Right ventricle myocardium superior (tissue), 1 donor: ENCODE results near the gene PPARD. TPM values are rescaled to one million over a fixed set of nuclear protein-coding genes. Genes with fewer than 3 reads are reported as not detected.

Experiments
- ATAC-seq: fragments of 200-7000 bp; cut with Tn5 transposase; one replicate; pipeline ENCODE4 v1.9.1; 2020; ENCODE audit warnings: mild to moderate bottlenecking; ENCODE audit not compliant: poor library complexity
- DNase-seq: peaks from one replicate; pipeline ENCODE4 v3.0.0-alpha.2; 2020
- intact Hi-C: fragments of 100-400 bp; cut with DNase I; formaldehyde crosslinking; loops from one replicate; pipeline ENCODE4 v1.11.2; 2022
- microRNA-seq: library from miRNA; unstranded; fragments of <30 nt; microRNA quantifications from one replicate; pipeline ENCODE4 v1.2.0, GENCODE V29; 2020
- total RNA-seq: library from RNA; stranded (reverse); fragmentation: NEBNext Ultra II Directional; extraction: Animal tissue kit (Norgen Biotek cat#: 25700); gene quantifications from one replicate; pipeline ENCODE4 v1.2.1, GENCODE V29; 2021
- donor health status: DM: no; HTN: yes; CAD: no; lungs with severe emphysema.

Gene PPARD
- total RNA-seq, 1 donor from 2014 or later: 12.8 TPM

DNA sequence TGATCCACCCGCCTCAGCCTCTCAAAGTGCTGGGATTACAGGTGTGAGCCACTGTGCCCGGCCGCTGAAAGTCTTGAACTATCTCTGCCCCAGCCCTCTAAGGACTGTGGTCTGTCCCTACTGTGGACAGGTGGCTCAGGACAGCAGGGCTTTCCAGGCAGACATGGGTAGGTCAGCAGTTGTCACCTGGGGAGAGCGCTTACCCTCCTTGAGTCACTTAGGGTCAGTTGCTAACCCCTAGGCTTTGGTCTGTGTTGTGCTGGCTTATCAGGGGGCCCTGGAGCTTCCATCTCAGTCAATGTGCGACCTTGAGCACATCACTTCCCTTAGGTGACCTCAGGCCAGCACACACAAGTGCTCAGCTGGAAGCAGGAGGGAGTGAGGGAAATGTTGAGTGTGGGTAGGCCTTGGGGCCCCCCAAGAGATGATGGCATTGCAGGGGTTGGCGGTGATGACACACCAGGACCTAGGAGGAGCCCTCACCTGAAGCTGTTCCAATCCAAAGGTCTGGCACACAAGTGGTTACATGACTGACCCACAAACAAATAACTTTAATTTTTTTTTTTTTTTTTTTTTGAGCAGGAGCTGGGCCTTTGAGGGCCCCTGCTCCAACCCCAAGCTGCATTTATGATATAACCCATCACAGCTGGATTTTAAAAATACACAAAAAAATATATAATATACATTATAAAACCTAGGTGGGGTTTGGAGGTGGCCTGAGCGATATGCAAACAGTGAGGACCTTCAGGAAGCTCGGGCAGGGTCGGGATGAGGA, 130.9 kb downstream of the PPARD start:
- intact Hi-C loops: no loop called here
- DNase-seq (no peak), ATAC-seq (no peak)

- ATAC-seq (no peak), DNase-seq (no peak)
- intact Hi-C loops: no loop called here
These were observed 131.4 kb downstream of the PPARD start for GRCh38 chr6:35473850-35474130.

GRCh38 chr6:35474131-35474941, 132.0 kb downstream of the PPARD start:
- no peak for DNase-seq
- no peak for ATAC-seq
- intact Hi-C loops: no loop called here

DNA sequence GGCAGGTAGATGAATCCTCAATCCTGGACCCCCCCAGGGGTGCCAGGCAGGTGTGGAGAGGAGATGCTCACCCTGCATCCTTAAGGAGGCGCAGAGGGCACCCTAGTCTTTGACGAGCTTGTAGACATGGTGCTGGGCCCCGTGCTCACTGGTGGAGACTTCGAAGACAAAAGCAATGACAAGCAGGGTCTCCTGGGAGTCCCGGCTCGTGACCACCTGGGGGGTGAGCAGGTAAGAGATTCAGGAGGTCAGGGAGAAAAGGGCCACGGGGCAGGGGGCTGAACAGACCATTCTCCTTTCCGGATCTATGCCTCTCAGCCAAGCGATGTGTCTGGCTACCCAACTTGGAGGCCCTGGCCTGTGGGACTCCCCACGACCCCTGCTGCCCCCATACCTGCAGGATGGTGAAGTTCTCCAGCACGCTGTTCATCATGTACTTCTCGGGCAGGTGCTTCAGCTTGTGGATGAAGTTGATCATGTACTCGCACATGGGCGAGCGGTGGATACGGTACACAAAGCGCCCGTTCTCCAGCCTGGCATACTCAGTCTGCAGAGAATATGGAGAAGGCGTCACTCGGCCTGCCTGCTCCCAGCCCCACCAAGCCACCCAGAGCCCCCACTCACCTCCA, 132.7 kb downstream of the PPARD start:
- DNase-seq: no peak
- ATAC-seq: no peak
- intact Hi-C loops: no loop called here

DNA sequence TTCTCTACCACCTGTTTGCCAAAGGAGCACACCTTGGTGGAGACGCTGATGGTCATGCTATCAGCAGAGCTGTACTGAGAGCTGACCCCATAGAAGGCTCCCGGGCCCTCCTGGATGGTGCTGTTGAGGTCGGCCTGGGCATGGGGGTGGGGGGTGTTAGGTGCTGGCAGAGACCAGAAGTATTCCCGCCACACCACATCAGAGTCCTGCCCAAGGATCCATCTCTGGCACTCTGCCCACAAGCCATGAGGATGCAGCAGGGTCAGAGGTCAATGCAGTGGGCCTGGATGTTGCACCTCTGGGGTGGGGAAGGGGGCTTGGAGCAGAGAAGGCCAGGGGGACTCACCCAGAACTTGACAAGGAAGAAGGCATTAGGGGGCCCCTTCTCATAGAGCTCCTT, 133.2 kb downstream of the PPARD start:
- DNase-seq: no peak
- ATAC-seq: no peak
- intact Hi-C loops: no loop called here

DNA sequence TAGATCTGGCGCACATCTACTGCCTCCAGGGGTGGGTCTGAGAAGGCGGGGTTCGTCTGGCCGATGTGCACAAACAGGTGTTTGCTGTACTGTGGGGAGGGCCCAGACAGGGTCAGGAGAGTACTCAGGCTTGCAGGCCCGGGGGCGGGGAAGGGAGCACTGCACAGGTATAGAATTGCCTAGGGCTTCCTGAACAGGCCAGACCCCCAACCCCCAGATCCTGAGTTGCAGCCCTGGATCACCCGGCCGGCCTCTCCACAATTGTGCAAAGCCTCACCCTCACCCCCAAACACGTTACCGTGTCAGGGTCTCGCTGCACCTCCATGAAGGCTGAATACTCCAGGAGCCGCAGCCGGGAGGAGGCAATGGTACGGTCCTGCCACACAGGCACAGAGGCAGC, 133.6 kb downstream of the PPARD start:
- no peak for ATAC-seq
- DNase-seq: no peak
- intact Hi-C loops: no loop called here

GRCh38 chr6:35477028-35477427, 134.7 kb downstream of the PPARD start:
- ATAC-seq (no peak), DNase-seq (no peak)
- intact Hi-C loops: no loop called here

Small RNA genes lying within 50 kb of the gene (microRNA-seq; reads per million reads assigned to microRNA genes)
- not detected for gene MIR7111

Other genes with a start within 250 kb of the PPARD start
- gene TCP11, start 201.2 kb upstream of the PPARD start, total RNA-seq: not detected
- gene SCUBE3, start 128.6 kb upstream of the PPARD start, total RNA-seq: 9.7 TPM
- 35.3 TPM for gene ZNF76, start 82.8 kb upstream of the PPARD start, total RNA-seq
- 0.97 TPM for gene DEF6, start 44.7 kb upstream of the PPARD start, total RNA-seq
- 3.4 TPM for gene FANCE, start 109.8 kb downstream of the PPARD start, total RNA-seq
- gene RPL10A, start 125.8 kb downstream of the PPARD start, total RNA-seq: 535 TPM
- gene TEAD3, start 154.5 kb downstream of the PPARD start, total RNA-seq: 25.4 TPM
- not detected for gene TULP1, start 170.3 kb downstream of the PPARD start, total RNA-seq